Stimulated activated CD8-positive, alpha-beta memory T cell treated with anti-CD3 and anti-CD28 coated beads, Interleukin-15, amount 100 ng/mL, for 1 hour (primary cell): ENCODE results near the gene SEMA5B.

Source experiments
- DNase-seq: peaks from one replicate; pipeline ENCODE4 v3.0.0-alpha.2; 2020; ENCODE audit warnings: low read depth

SEMA5B gene

GRCh38 chr3:123024056-123024455 lies 3.5 kb downstream of the SEMA5B start:
- DNase-seq = no peak

GRCh38 chr3:123021996-123022510 lies 5.5 kb downstream of the SEMA5B start:
- DNase-seq = no peak

GRCh38 chr3:123021388-123021787 lies 6.2 kb downstream of the SEMA5B start:
- DNase-seq = no peak

- no peak for DNase-seq
Observed at GRCh38 chr3:123020709-123021108, 6.9 kb downstream of the SEMA5B start.

GRCh38 chr3:123019591-123019990 lies 8.0 kb downstream of the SEMA5B start:
- DNase-seq = no peak

GRCh38 chr3:123019161-123019560 lies 8.4 kb downstream of the SEMA5B start:
- DNase-seq = no peak

GRCh38 chr3:123018683-123019082 lies 8.9 kb downstream of the SEMA5B start:
- no peak for DNase-seq

GRCh38 chr3:123015596-123015995 lies 12.0 kb downstream of the SEMA5B start:
- DNase-seq = no peak

GRCh38 chr3:123013876-123014275 lies 13.7 kb downstream of the SEMA5B start:
- no peak for DNase-seq

- no peak for DNase-seq
Observed at GRCh38 chr3:123012652-123013051, 14.9 kb downstream of the SEMA5B start.

GRCh38 chr3:123011447-123011846 lies 16.1 kb downstream of the SEMA5B start:
- DNase-seq = no peak

GRCh38 chr3:123008840-123009239 lies 18.7 kb downstream of the SEMA5B start:
- DNase-seq = no peak

GRCh38 chr3:123006609-123007008 lies 21.0 kb downstream of the SEMA5B start:
- no peak for DNase-seq

- no peak for DNase-seq
Observed at GRCh38 chr3:123005291-123005690, 22.3 kb downstream of the SEMA5B start.

GRCh38 chr3:123004201-123004918 lies 23.2 kb downstream of the SEMA5B start:
- DNase-seq = no peak

GRCh38 chr3:123002749-123003497 lies 24.6 kb downstream of the SEMA5B start:
- no peak for DNase-seq

GRCh38 chr3:123002100-123002748 lies 25.3 kb downstream of the SEMA5B start:
- DNase-seq = no peak

GRCh38 chr3:122998856-122999255 lies 28.7 kb downstream of the SEMA5B start:
- no peak for DNase-seq

GRCh38 chr3:122998206-122998605 lies 29.4 kb downstream of the SEMA5B start:
- no peak for DNase-seq

- DNase-seq = no peak
Observed at GRCh38 chr3:122996038-122996580, 31.5 kb downstream of the SEMA5B start.

- DNase-seq = no peak
Observed at GRCh38 chr3:122994954-122995353, 32.6 kb downstream of the SEMA5B start.

- no peak for DNase-seq
Observed at GRCh38 chr3:122993124-122993978, 34.2 kb downstream of the SEMA5B start.
